Fibroblast of skin of back (primary cell): Measurements from ENCODE around the gene HOXB4.

Experiments used
- DNase-seq: peaks from one replicate; pipeline ENCODE4 v3.0.0-alpha.2; 2013

HOXB4 gene

GRCh38 chr17:48528153-48528935 is 49.8 kb downstream of the HOXB4 start:
- no peak for DNase-seq

- no peak for DNase-seq
Measured at GRCh38 chr17:48527547-48527932, 50.6 kb downstream of the HOXB4 start.

DNA sequence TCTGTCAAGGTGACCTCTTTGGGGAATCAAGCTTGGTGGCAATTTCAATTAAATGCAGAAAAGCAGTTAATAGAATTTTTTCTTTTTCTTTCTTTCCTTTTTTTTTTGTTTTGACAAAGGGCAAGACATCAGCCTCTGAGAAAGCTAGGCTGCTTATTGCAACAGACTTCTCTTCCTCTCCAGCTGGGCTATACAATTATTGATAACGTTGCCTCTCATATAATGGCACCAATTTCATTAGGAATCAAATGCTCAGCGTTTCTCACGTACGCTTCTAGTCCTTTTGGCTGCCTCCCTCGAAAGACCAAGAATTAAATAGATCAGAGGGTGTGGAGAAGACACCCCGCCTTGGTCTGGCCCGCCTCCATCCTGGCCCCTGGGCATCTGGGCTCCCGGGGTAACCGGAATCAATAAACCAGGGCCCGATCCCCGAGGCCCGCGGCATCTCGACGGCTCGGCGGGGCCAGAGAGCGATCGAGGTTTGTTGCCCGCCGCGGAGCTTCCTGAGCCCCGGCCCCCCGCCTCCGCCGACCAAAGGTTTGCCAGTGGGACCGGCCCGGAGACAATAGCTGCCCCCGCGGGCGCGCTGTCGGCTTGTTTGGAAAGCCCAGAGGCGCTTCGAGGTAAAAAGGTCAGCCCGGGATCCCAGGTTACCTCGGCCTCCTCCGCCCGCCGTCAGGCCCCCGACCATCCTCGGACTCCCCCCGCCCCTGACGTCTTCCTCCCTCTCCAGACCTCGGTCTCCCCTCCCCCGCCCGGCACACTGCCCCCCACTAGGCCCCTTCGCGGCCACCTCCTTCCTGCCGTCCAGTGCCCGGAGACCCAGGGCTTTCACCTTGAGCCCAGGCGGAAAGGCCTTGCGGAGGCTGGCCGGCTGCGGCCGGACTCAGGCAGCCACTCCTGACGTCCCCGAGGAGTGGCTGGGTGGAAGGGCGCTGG is 51.3 kb downstream of the HOXB4 start:
- DNase-seq, result no peak
